Thyroid gland (tissue), 4 donors: Measurements from ENCODE around the gene ADARB2.

Source experiments
- POLR2A ChIP-seq, 2 donors: fragments of 450-650 bp; IDR thresholded peaks; one replicate each; pipeline ENCODE4 v1.6.1; 2017; ENCODE audit warnings: antibody characterized with exemption in 2 of 2, mild to moderate bottlenecking in 2 of 2, moderate library complexity in 1 of 2
- TF ChIP-seq, protein P1 (sequence below), 6 experiments: fragments of 200-600 bp in 3 of 6; fragments of 450-650 bp in 3 of 6; sonication (generic) in 3 of 6; IDR thresholded peaks; one replicate each; pipeline ENCODE4 v1.5.1; 2016 to 2019; ENCODE audit warnings: antibody characterized with exemption in 6 of 6, mild to moderate bottlenecking in 2 of 6, inconsistent platforms in 1 of 6, moderate library complexity in 1 of 6

DNA sequence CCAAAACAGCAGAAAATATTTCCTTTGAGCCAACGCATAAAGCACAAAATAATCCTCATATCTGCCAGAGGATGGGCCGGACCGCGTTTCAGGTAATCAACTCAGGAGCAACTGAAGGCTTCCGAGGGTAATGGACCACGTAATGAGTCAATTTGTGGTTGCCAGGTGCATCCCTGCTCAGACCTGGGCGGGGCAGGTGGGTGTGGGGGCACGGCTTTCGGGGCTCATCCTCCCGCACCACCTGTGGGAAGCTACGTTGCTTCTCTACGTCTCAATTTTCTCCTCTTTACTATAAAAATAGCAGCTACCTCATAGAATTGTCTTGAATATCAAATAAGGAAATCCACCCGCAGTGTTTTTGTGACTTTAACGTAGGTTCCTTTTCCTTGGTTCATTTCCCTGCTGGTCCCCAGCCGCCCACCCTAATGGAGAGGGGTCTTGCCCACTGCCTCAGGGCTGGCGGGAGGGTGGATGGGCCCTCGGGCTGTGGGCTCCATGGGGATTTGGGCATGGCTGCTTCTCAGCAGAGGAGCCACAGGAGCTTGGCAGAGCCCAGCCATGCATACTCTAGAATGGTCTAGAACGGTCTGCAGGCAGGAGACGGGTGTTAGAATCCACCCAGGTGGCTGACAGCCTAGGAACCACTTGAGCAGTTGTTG is 324.7 kb downstream of the ADARB2 start:
- TF ChIP-seq, protein P1, sequence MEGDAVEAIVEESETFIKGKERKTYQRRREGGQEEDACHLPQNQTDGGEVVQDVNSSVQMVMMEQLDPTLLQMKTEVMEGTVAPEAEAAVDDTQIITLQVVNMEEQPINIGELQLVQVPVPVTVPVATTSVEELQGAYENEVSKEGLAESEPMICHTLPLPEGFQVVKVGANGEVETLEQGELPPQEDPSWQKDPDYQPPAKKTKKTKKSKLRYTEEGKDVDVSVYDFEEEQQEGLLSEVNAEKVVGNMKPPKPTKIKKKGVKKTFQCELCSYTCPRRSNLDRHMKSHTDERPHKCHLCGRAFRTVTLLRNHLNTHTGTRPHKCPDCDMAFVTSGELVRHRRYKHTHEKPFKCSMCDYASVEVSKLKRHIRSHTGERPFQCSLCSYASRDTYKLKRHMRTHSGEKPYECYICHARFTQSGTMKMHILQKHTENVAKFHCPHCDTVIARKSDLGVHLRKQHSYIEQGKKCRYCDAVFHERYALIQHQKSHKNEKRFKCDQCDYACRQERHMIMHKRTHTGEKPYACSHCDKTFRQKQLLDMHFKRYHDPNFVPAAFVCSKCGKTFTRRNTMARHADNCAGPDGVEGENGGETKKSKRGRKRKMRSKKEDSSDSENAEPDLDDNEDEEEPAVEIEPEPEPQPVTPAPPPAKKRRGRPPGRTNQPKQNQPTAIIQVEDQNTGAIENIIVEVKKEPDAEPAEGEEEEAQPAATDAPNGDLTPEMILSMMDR (IDR thresholded peaks at IDR 0.05): no peak
- no peak for TF ChIP-seq POLR2A (IDR thresholded peaks at IDR 0.05)
